ENCODE results near the gene ACOT9. TPM values are rescaled to one million over a fixed set of nuclear protein-coding genes. Genes with fewer than 3 reads are reported as not detected.

Gene ACOT9, protein sequence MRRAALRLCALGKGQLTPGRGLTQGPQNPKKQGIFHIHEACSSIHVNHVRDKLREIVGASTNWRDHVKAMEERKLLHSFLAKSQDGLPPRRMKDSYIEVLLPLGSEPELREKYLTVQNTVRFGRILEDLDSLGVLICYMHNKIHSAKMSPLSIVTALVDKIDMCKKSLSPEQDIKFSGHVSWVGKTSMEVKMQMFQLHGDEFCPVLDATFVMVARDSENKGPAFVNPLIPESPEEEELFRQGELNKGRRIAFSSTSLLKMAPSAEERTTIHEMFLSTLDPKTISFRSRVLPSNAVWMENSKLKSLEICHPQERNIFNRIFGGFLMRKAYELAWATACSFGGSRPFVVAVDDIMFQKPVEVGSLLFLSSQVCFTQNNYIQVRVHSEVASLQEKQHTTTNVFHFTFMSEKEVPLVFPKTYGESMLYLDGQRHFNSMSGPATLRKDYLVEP
- total RNA-seq = 10 to 100 TPM; 30.5 to 46.7 TPM
- polyA plus RNA-seq = 10 to 100 TPM; 44.0 to 46.2 TPM
- long read RNA-seq, donor 1, transcript ACOT9-204 (16 exons, 3,117 nt) = major isoform, 11 of 18 reads
- long read RNA-seq, donor 1, partial matches to known transcripts = 0 of 18 reads
- long read RNA-seq, donor 1, other reads (novel, unspliced or antisense) = 0 of 18 reads
- long read RNA-seq, donor 2, partial matches to known transcripts = 0 of 5 reads
- long read RNA-seq, donor 2, other reads (novel, unspliced or antisense) = 0 of 5 reads
- long read RNA-seq, donor 3, transcript ACOT9-204 (16 exons, 3,117 nt) = major isoform, 5 of 9 reads
- long read RNA-seq, donor 3, partial matches to known transcripts = 0 of 9 reads
- long read RNA-seq, donor 3, other reads (novel, unspliced or antisense) = 0 of 9 reads
- long read RNA-seq, donor 4, partial matches to known transcripts = 0 of 3 reads
- long read RNA-seq, donor 4, other reads (novel, unspliced or antisense) = 0 of 3 reads
- long read RNA-seq, donor 5, partial matches to known transcripts = 0 of 6 reads
- long read RNA-seq, donor 5, other reads (novel, unspliced or antisense) = 0 of 6 reads

DNA sequence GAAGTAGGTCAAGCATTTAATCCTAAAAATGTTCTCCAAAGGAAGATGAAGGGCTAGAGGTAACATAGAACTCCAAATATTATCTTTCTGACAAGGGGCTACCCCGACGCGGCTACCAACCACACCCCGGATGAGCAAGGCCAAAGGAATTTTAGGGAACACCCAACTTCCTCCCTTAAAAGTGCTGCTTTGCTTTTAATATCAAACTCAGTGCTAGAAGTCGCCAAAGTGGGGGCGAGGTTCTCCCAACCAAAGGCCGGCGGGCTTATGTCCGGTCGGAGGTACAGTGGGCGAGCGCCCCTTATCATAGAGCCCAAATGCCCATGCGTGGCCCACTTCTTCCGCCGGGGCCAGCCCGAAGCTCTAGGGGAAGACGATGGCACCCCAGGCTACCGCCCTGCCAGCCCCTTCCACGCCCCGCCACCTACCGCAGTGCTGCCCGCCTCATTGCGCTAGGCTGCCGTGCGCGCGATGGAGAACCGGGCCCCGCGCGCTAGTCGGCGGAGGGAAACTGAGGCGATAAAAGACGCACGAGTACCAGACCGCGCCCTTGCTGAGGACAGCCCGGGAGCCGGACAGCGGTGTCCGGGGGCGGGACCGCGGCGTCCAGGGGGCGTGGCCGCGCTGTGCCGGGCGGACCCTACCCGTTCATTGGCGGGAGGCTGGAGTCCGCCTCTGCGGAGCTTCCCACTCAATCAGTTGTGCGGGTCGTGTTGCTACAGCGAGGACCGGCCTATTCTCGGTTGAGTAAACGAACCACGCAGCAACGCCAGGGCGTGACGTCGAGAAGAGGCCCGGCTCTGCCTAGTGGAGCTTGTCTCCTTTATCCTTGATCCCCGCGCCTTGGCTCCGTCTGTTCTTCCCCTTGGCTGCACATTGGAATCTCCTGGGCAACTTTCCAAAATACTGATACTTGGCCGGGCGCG, at the start of gene ACOT9:
Gene ACOT9, minus strand, starts transcription at position 580 of the 926 bp plus-strand sequence. Its CDS starts 132 bp downstream, at position 448.
- TF ChIP-seq, protein P1, sequence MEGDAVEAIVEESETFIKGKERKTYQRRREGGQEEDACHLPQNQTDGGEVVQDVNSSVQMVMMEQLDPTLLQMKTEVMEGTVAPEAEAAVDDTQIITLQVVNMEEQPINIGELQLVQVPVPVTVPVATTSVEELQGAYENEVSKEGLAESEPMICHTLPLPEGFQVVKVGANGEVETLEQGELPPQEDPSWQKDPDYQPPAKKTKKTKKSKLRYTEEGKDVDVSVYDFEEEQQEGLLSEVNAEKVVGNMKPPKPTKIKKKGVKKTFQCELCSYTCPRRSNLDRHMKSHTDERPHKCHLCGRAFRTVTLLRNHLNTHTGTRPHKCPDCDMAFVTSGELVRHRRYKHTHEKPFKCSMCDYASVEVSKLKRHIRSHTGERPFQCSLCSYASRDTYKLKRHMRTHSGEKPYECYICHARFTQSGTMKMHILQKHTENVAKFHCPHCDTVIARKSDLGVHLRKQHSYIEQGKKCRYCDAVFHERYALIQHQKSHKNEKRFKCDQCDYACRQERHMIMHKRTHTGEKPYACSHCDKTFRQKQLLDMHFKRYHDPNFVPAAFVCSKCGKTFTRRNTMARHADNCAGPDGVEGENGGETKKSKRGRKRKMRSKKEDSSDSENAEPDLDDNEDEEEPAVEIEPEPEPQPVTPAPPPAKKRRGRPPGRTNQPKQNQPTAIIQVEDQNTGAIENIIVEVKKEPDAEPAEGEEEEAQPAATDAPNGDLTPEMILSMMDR (IDR thresholded peaks at IDR 0.05; ENCODE audit: control extremely low read depth, extremely low read depth) = no peak
- Histone ChIP-seq H3K9me3 (ENCODE audit: control insufficient read depth in 4 of 4, insufficient read depth in 3 of 4, low read length in 3 of 4) (peaks cover 0 to 2% (median 0%) of the 10 kb centered on the region in 4 donors), H3K9ac (ENCODE audit: insufficient read depth in 1 of 2, low read length in 2 of 2) (peak within 1 kb of the TSS; percentile 61 to 74), H3K27me3 (ENCODE audit: control insufficient read depth in 3 of 3, insufficient read depth in 3 of 3, low read length in 2 of 3) (peaks cover 0 to 4% (median 0%) of the 10 kb centered on the region in 3 donors), H3K4me3 (peak within 1 kb of the TSS; percentile 77), H3K27ac (ENCODE audit: low read depth in 1 of 2, low read length in 1 of 2) (peak within 1 kb of the TSS; percentile 96 to 99), H3K36me3 (ENCODE audit: control insufficient read depth in 4 of 4, insufficient read depth in 4 of 4, low read length in 4 of 4) (peaks cover 0 to 1% (median 0%) of the 10 kb centered on the region in 4 donors), H3K4me1 (ENCODE audit: control insufficient read depth in 5 of 5, insufficient read depth in 5 of 5, low read length in 5 of 5) (peaks cover 0 to 9% (median 2%) of the 10 kb centered on the region in 5 donors)
- ATAC-seq (ENCODE audit: insufficient read depth, low FRiP score) (peak; percentile 95), DNase-seq (peak; percentile 94 to 95 (median 94))
- WGBS, 2 donors = 0 to 32% methylated on average over 22 to 73 of the region's 73 CpGs

DNA sequence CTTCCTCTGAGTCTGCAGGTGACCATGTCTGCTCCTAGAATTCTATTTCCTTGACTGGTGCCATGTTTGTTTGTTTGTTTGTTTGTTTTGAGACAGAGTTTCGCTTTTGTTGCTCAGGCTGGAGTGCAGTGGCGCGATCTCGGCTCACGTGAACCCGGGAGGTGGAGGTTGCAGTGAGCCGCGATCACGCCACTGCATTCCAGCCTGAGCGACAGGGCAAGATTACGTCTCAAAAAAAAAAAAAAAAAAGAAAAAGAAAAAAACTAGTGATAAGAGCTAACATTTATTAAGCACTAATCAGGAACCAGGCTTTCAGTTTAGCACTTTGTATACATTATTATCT, 47.0 kb upstream of the ACOT9 start:
- Histone ChIP-seq H3K27ac (ENCODE audit: low read depth in 1 of 2, low read length in 1 of 2) (no peak overlapping the region), H3K4me3 (no peak overlapping the region), H3K27me3 (ENCODE audit: control insufficient read depth in 3 of 3, insufficient read depth in 3 of 3, low read length in 2 of 3) (peaks cover 0 to 3% (median 0%) of the 10 kb centered on the region in 3 donors), H3K36me3 (ENCODE audit: control insufficient read depth in 4 of 4, insufficient read depth in 4 of 4, low read length in 4 of 4) (peaks cover 0 to 4% (median 2%) of the 10 kb centered on the region in 4 donors), H3K9me3 (ENCODE audit: control insufficient read depth in 4 of 4, insufficient read depth in 3 of 4, low read length in 3 of 4) (no peaks in the 10 kb centered on the region), H3K4me1 (ENCODE audit: control insufficient read depth in 5 of 5, insufficient read depth in 5 of 5, low read length in 5 of 5) (peaks cover 0 to 10% (median 1%) of the 10 kb centered on the region in 5 donors), H3K9ac (ENCODE audit: insufficient read depth in 1 of 2, low read length in 2 of 2) (no peak overlapping the region)
- DNase-seq (no peak), ATAC-seq (ENCODE audit: insufficient read depth, low FRiP score) (no peak)
- TF ChIP-seq, protein P1 (IDR thresholded peaks at IDR 0.05; ENCODE audit: control extremely low read depth, extremely low read depth) = no peak
- WGBS, 2 donors = 71 to 80% methylated on average over 11 of the region's 11 CpGs

DNA sequence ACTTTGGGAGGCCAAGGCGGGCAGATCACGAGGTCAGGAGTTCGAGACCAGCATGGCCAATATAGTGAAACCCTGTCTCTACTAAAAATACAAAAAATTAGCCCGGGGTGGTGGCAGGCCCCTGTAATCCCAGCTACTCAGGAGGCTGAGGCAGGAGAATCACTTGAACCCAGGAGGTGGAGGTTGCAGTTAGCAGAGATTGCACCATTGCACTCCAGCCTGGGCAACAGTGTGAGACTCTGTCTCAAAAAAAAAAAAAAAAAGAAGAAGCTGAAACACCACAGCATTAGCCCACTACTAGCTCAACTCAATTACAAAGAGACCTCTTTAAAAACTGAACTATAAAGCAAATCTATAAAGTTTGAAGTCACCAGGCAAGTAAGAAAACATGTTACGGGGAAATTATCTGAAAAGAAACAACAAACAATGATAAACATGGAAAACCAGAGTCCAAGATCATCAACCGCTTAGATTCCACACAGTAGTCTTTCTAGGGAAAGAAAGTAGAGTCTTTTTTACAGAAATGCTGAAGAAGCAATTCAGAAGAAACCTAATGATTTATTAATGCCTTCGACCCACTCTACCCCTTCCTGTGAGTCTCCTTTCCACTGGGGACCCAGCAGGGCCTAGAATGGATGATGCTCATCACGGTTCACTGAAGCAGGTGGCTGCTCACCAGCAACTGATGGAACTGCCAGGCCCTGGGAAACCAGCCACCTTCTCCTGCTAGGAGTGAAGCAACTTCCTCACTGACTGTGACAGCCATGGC, 46.5 kb upstream of the ACOT9 start:
- Histone ChIP-seq H3K9ac (ENCODE audit: insufficient read depth in 1 of 2, low read length in 2 of 2) (no peak overlapping the region), H3K4me1 (ENCODE audit: control insufficient read depth in 5 of 5, insufficient read depth in 5 of 5, low read length in 5 of 5) (peaks cover 0 to 7% (median 0%) of the 10 kb centered on the region in 5 donors), H3K27me3 (ENCODE audit: control insufficient read depth in 3 of 3, insufficient read depth in 3 of 3, low read length in 2 of 3) (peaks cover 0 to 3% (median 0%) of the 10 kb centered on the region in 3 donors), H3K27ac (ENCODE audit: low read depth in 1 of 2, low read length in 1 of 2) (no peak overlapping the region), H3K4me3 (no peak overlapping the region), H3K36me3 (ENCODE audit: control insufficient read depth in 4 of 4, insufficient read depth in 4 of 4, low read length in 4 of 4) (peaks cover 0 to 9% (median 2%) of the 10 kb centered on the region in 4 donors), H3K9me3 (ENCODE audit: control insufficient read depth in 4 of 4, insufficient read depth in 3 of 4, low read length in 3 of 4) (no peaks in the 10 kb centered on the region)
- 82 to 84% methylated on average over 8 of the region's 8 CpGs for WGBS, 2 donors
- no peak for ATAC-seq (ENCODE audit: insufficient read depth, low FRiP score)
- TF ChIP-seq, protein P1 (IDR thresholded peaks at IDR 0.05; ENCODE audit: control extremely low read depth, extremely low read depth) = no peak
- DNase-seq = no peak

Measured in lung (tissue), 16 donors.